ENCODE data around the gene CDK5R1.

The CDK5R1 gene

GRCh38 chr17:32475258-32475657 is 11.5 kb upstream of the CDK5R1 start:
- DNase-seq, result no peak

GRCh38 chr17:32477220-32477619 is 9.6 kb upstream of the CDK5R1 start:
- no peak for DNase-seq

GRCh38 chr17:32479074-32479617 is 7.6 kb upstream of the CDK5R1 start:
- no peak for DNase-seq

GRCh38 chr17:32481193-32481592 is 5.6 kb upstream of the CDK5R1 start:
- DNase-seq, result no peak

GRCh38 chr17:32482568-32483320 is 4.0 kb upstream of the CDK5R1 start:
- DNase-seq, result no peak

- peak; percentile 94 for DNase-seq
Measured at GRCh38 chr17:32483451-32484019, 3.3 kb upstream of the CDK5R1 start.

- no peak for DNase-seq
Measured at GRCh38 chr17:32484041-32484461, 2.7 kb upstream of the CDK5R1 start.

- DNase-seq, result no peak
Measured at GRCh38 chr17:32484628-32485027, 2.2 kb upstream of the CDK5R1 start.

- DNase-seq, result peak; percentile 11
Measured at GRCh38 chr17:32485261-32486110, 1.3 kb upstream of the CDK5R1 start.

GRCh38 chr17:32486111-32486700 is 587 bp upstream of the CDK5R1 start:
- DNase-seq, result peak; percentile 91

GRCh38 chr17:32487473-32488176 is 832 bp downstream of the CDK5R1 start:
- peak; percentile 75 for DNase-seq

- no peak for DNase-seq
Measured at GRCh38 chr17:32488177-32488542, 1.4 kb downstream of the CDK5R1 start.

GRCh38 chr17:32488604-32489180 is 1.9 kb downstream of the CDK5R1 start:
- DNase-seq, result no peak

GRCh38 chr17:32489320-32490100 is 2.7 kb downstream of the CDK5R1 start:
- no peak for DNase-seq

GRCh38 chr17:32490101-32490482 is 3.3 kb downstream of the CDK5R1 start:
- peak; percentile 49 for DNase-seq

GRCh38 chr17:32491371-32492263 is 4.8 kb downstream of the CDK5R1 start:
- no peak for DNase-seq

GRCh38 chr17:32492264-32492589 is 5.4 kb downstream of the CDK5R1 start:
- no peak for DNase-seq

GRCh38 chr17:32492648-32493289 is 6.0 kb downstream of the CDK5R1 start:
- no peak for DNase-seq

GRCh38 chr17:32493571-32493970 is 6.8 kb downstream of the CDK5R1 start:
- no peak for DNase-seq
